A549 (cell line): ENCODE measurements around the gene UBE2E2. TPM values are rescaled to one million over a fixed set of nuclear protein-coding genes. Genes with fewer than 3 reads are reported as not detected.

ENCODE experiments used
- ATAC-seq, 2 experiments: fragments of 200-7000 bp in 1 of 2; fragments of >200 bp in 1 of 2; cut with Nextera tagmentation in 1 of 2; cut with Tn5 transposase in 1 of 2; 3 replicates each; pipeline versions ENCODE4 v1.8.0 to v1.9.1; 2018 to 2020; ENCODE audit warnings: mild to moderate bottlenecking in 1 of 2, moderate library complexity in 1 of 2
- CTCF ChIA-PET: fragments of 300-600 bp; sonication (Branson Sonifier 250); formaldehyde crosslinking; extraction: SDS; loops from one replicate; lab custom pipeline; 2021; ENCODE audit warnings: antibody characterized with exemption, inconsistent platforms; lab: Yijun Ruan, JAX
- POLR2A ChIA-PET: fragments of 350-600 bp; formaldehyde crosslinking; extraction: SDS; loops from one replicate; lab custom pipeline; 2021; ENCODE audit warnings: antibody characterized with exemption, inconsistent platforms; lab: Yijun Ruan, JAX
- DNase-seq, 2 experiments: peaks; one replicate each; pipeline versions ENCODE4 v3.0.0 to v3.0.0-alpha.2; 2011 to 2016; ENCODE audit warnings: low read depth in 1 of 2, low spot score in 1 of 2
- FAIRE-seq: peaks from 2 replicates; lab custom pipeline; 2011; peaks lifted over from hg19 to GRCh38; lab: Jason Lieb, UNC
- H3K27ac ChIP-seq, 2 experiments: fragments of >200 bp; sonication (Bioruptor Twin); formaldehyde crosslinking; 3 replicates each; pipeline ENCODE4 v1.5.1; 2016 to 2017
- H3K4me1 ChIP-seq: fragments of >200 bp; sonication (Bioruptor Twin); formaldehyde crosslinking; 3 replicates; pipeline ENCODE4 v1.6.1; 2016
- H3K4me2 ChIP-seq: fragments of >200 bp; sonication (Bioruptor Twin); formaldehyde crosslinking; 3 replicates; pipeline ENCODE4 v1.6.1; 2016
- H3K4me3 ChIP-seq: fragments of >200 bp; sonication (Bioruptor Twin); formaldehyde crosslinking; 3 replicates; pipeline ENCODE4 v1.5.1; 2016
- H3K9me3 ChIP-seq: fragments of >200 bp; sonication (Bioruptor Twin); formaldehyde crosslinking; 3 replicates; pipeline ENCODE4 v1.6.1; 2016
- BHLHE40 ChIP-seq: IDR thresholded peaks from 2 replicates; pipeline ENCODE4 v1.6.1; 2012; ENCODE audit warnings: low read depth, low read length, inconsistent platforms
- CBX2 ChIP-seq: fragments of 200-600 bp; sonication (generic); IDR thresholded peaks from 2 replicates; pipeline ENCODE4 v1.6.1; 2016; ENCODE audit warnings: low read depth, mild to moderate bottlenecking, borderline replicate concordance
- CEBPB ChIP-seq, 2 experiments: fragments of >200 bp in 1 of 2; sonication (Bioruptor Twin) in 1 of 2; formaldehyde crosslinking in 1 of 2; IDR thresholded peaks; 2 replicates each; pipeline ENCODE4 v1.6.1; 2012 to 2016
- EP300 ChIP-seq, 2 experiments: fragments of >200 bp; sonication (Bioruptor Twin); formaldehyde crosslinking; IDR thresholded peaks; 2 replicates in 1 of 2; 3 replicates in 1 of 2; pipeline ENCODE4 v1.6.1; 2016 to 2017
- ESRRA ChIP-seq: fragments of 150-350 bp; IDR thresholded peaks from 2 replicates; pipeline ENCODE4 v1.6.1; 2014; ENCODE audit warnings: mild to moderate bottlenecking, low read length, borderline replicate concordance
- FOSB ChIP-seq: fragments of 250-450 bp; sonication (Bioruptor Pico); IDR thresholded peaks from 2 replicates; pipeline ENCODE4 v1.5.0; 2020; ENCODE audit warnings: mild to moderate bottlenecking, moderate library complexity
- FOSL2 ChIP-seq, 2 experiments: fragments of 450-650 bp in 1 of 2; fragments of >200 bp in 1 of 2; sonication (Bioruptor Twin) in 1 of 2; formaldehyde crosslinking; IDR thresholded peaks; 2 replicates each; pipeline versions ENCODE4 v1.5.0 to v1.6.1; 2016 to 2020; ENCODE audit warnings: mild to moderate bottlenecking in 1 of 2, moderate library complexity in 1 of 2
- HDAC2 ChIP-seq: fragments of 200-600 bp; sonication (generic); IDR thresholded peaks from 2 replicates; pipeline ENCODE4 v1.6.1; 2016
- HEYL ChIP-seq: fragments of 250-450 bp; sonication (Bioruptor Pico); IDR thresholded peaks from 2 replicates; pipeline ENCODE4 v1.8.0; 2021; ENCODE audit warnings: mild to moderate bottlenecking, moderate library complexity
- HOXA7 ChIP-seq: fragments of 250-450 bp; sonication (Bioruptor Pico); IDR thresholded peaks from 2 replicates; pipeline ENCODE4 v1.5.0; 2020; ENCODE audit warnings: mild to moderate bottlenecking, moderate library complexity
- HOXB13 ChIP-seq: fragments of 250-450 bp; sonication (Bioruptor Pico); IDR thresholded peaks from 2 replicates; pipeline ENCODE4 v1.5.0; 2020; ENCODE audit warnings: low read depth, mild to moderate bottlenecking, moderate library complexity
- MAFK ChIP-seq: fragments of 450-650 bp; IDR thresholded peaks from 2 replicates; pipeline ENCODE4 v1.6.1; 2014; ENCODE audit not compliant: partially characterized antibody
- MAZ ChIP-seq: fragments of 150-350 bp; IDR thresholded peaks from 2 replicates; pipeline ENCODE4 v1.6.1; 2014; ENCODE audit warnings: antibody characterized with exemption, low read depth, low read length, borderline replicate concordance
- MYC ChIP-seq: IDR thresholded peaks from 2 replicates; pipeline ENCODE4 v1.6.1; 2012; ENCODE audit warnings: mild to moderate bottlenecking, inconsistent platforms, low read length, improper control_type of control experiment, borderline replicate concordance
- NFE2L2 ChIP-seq: fragments of 150-350 bp; conservative IDR thresholded peaks from 2 replicates; pipeline ENCODE4 v1.6.1; 2014; ENCODE audit warnings: low read length
- NPAS2 ChIP-seq: fragments of 250-450 bp; sonication (Bioruptor Pico); IDR thresholded peaks from 2 replicates; pipeline ENCODE4 v1.8.0; 2022; ENCODE audit warnings: mild to moderate bottlenecking, moderate library complexity, borderline replicate concordance
- POLR2A ChIP-seq: IDR thresholded peaks from 2 replicates; pipeline ENCODE4 v1.6.1; 2012; ENCODE audit warnings: mild to moderate bottlenecking, low read length
- RAD21 ChIP-seq, 2 experiments: fragments of >200 bp in 1 of 2; sonication (Bioruptor Twin) in 1 of 2; formaldehyde crosslinking in 1 of 2; IDR thresholded peaks in 1 of 2; conservative IDR thresholded peaks in 1 of 2; 2 replicates in 1 of 2; 3 replicates in 1 of 2; pipeline ENCODE4 v1.6.1; 2012 to 2018; ENCODE audit warnings: inconsistent platforms in 1 of 2
- RARB ChIP-seq: fragments of 250-450 bp; sonication (Bioruptor Pico); IDR thresholded peaks from 2 replicates; pipeline ENCODE4 v1.8.0; 2021; ENCODE audit warnings: mild to moderate bottlenecking, moderate library complexity
- RFX5 ChIP-seq: fragments of 450-650 bp; IDR thresholded peaks from 2 replicates; pipeline ENCODE4 v1.7.1; 2014; ENCODE audit warnings: antibody characterized with exemption, mild to moderate bottlenecking, moderate library complexity
- TFCP2L1 ChIP-seq: fragments of 250-450 bp; sonication (Bioruptor Pico); IDR thresholded peaks from 2 replicates; pipeline ENCODE4 v1.5.0; 2021; ENCODE audit warnings: mild to moderate bottlenecking
- TP53 ChIP-seq: fragments of 250-450 bp; sonication (Bioruptor Pico); IDR thresholded peaks from 2 replicates; pipeline ENCODE4 v1.5.0; 2021; ENCODE audit warnings: mild to moderate bottlenecking, moderate library complexity
- ZC3H11A ChIP-seq: fragments of 450-650 bp; IDR thresholded peaks from 2 replicates; pipeline ENCODE4 v1.6.1; 2014; ENCODE audit warnings: antibody characterized with exemption, mild to moderate bottlenecking
- ZNF302 ChIP-seq: fragments of 250-450 bp; sonication (Bioruptor Pico); IDR thresholded peaks from 2 replicates; pipeline ENCODE4 v1.9.0; 2021; ENCODE audit warnings: inconsistent platforms, mild to moderate bottlenecking, moderate library complexity
- ZSCAN20 ChIP-seq: fragments of 250-450 bp; sonication (Bioruptor Pico); IDR thresholded peaks from 2 replicates; pipeline ENCODE4 v1.8.0; 2022; ENCODE audit warnings: mild to moderate bottlenecking, moderate library complexity
- WGBS: methylation state at CpG from one replicate; pipeline ENCODE4 v1.1.6; 2017; ENCODE audit errors: missing lambda C conversion rate; 5-methylcytosine and 5-hydroxymethylcytosine counted together
- polyA plus RNA-seq, 4 experiments: library from polyadenylated mRNA; depleted of rRNA in 3 of 4; stranded (reverse); fragments of >200 nt; fragmentation: RNase III in 1 of 4; extraction: RNeasy Plus Mini Kit Qiagen cat#74134 plus additional on column Dnase treatment in 1 of 4; gene quantifications; 2 replicates in 3 of 4; 3 replicates in 1 of 4; pipeline ENCODE4 v1.2.3, GENCODE V29; 2011 to 2017
- TF ChIP-seq, protein P1 (sequence below): IDR thresholded peaks from 2 replicates; pipeline ENCODE4 v1.6.1; 2012
- TF ChIP-seq, protein P2 (sequence below): IDR thresholded peaks from 2 replicates; pipeline ENCODE4 v1.6.1; 2012; ENCODE audit warnings: low read depth, borderline replicate concordance
- TF ChIP-seq, protein P3 (sequence below): fragments of 250-450 bp; sonication (Bioruptor Pico); IDR thresholded peaks from 2 replicates; pipeline ENCODE4 v1.5.0; 2021; ENCODE audit warnings: mild to moderate bottlenecking, moderate library complexity, borderline replicate concordance
- TF ChIP-seq, protein P4 (sequence below): IDR thresholded peaks from 2 replicates; pipeline ENCODE4 v1.6.1; 2012
- TF ChIP-seq, protein P5 (sequence below): fragments of 450-650 bp; IDR thresholded peaks from 2 replicates; pipeline ENCODE4 v1.6.1; 2014; ENCODE audit warnings: antibody characterized with exemption
- TF ChIP-seq, protein P6 (sequence below): fragments of >200 bp; sonication (Bioruptor Twin); formaldehyde crosslinking; IDR thresholded peaks from 2 replicates; pipeline ENCODE4 v1.6.1; 2016
- TF ChIP-seq, protein P7 (sequence below): fragments of 150-350 bp; IDR thresholded peaks from 2 replicates; pipeline ENCODE4 v1.6.1; 2014; ENCODE audit warnings: low read depth, mild to moderate bottlenecking, low read length

UBE2E2 gene
- polyA plus RNA-seq, 2 of the 4 experiments (the other 2 are of a cell fraction) = 28.3 to 56.1 TPM

DNA sequence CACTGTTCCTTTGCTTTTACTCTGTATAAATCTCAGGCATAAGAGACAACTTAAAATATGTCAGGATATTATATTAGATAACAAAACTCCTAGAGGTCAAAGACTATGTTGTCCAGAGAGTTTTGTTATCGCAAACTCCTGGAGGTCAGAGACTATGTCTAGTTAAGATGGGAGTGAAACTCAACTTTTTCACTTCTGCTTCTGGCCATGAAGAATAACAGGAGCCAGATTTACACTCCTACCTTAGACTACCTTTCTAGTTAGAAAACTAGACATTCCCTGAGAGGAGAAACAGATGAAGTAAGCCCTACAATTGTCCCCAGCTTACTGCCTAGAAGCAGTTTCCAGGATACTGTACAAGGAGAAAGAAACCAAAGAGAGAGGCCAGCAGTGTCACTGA, 347.3 kb downstream of the UBE2E2 start:
- Histone ChIP-seq H3K4me3 (no peak overlapping the region), H3K4me2 (no peak overlapping the region), H3K4me1 (peaks cover 27% of the 10 kb centered on the region; the same call in 2 of the 3 replicates), H3K9me3 (no peaks in the 10 kb centered on the region), H3K27ac (no peak overlapping the region)
- TF ChIP-seq HDAC2 = no peak
- no peak for TF ChIP-seq FOSL2 (IDR thresholded peaks at IDR 0.05)
- no peak for TF ChIP-seq FOSL2 (CRISPR knock-in tag; IDR thresholded peaks at IDR 0.05)
- TF ChIP-seq, protein P1, sequence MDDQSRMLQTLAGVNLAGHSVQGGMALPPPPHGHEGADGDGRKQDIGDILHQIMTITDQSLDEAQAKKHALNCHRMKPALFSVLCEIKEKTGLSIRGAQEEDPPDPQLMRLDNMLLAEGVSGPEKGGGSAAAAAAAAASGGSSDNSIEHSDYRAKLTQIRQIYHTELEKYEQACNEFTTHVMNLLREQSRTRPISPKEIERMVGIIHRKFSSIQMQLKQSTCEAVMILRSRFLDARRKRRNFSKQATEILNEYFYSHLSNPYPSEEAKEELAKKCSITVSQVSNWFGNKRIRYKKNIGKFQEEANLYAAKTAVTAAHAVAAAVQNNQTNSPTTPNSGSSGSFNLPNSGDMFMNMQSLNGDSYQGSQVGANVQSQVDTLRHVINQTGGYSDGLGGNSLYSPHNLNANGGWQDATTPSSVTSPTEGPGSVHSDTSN = no peak
- TF ChIP-seq, protein P2, sequence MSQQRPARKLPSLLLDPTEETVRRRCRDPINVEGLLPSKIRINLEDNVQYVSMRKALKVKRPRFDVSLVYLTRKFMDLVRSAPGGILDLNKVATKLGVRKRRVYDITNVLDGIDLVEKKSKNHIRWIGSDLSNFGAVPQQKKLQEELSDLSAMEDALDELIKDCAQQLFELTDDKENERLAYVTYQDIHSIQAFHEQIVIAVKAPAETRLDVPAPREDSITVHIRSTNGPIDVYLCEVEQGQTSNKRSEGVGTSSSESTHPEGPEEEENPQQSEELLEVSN = no peak
- TF ChIP-seq HOXA7 (CRISPR knock-in tag) = no peak
- TF ChIP-seq MAFK = no peak
- TF ChIP-seq, protein P3, sequence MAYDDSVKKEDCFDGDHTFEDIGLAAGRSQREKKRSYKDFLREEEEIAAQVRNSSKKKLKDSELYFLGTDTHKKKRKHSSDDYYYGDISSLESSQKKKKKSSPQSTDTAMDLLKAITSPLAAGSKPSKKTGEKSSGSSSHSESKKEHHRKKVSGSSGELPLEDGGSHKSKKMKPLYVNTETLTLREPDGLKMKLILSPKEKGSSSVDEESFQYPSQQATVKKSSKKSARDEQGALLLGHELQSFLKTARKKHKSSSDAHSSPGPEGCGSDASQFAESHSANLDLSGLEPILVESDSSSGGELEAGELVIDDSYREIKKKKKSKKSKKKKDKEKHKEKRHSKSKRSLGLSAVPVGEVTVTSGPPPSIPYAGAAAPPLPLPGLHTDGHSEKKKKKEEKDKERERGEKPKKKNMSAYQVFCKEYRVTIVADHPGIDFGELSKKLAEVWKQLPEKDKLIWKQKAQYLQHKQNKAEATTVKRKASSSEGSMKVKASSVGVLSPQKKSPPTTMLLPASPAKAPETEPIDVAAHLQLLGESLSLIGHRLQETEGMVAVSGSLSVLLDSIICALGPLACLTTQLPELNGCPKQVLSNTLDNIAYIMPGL (CRISPR knock-in tag) = no peak
- TF ChIP-seq, protein P4, sequence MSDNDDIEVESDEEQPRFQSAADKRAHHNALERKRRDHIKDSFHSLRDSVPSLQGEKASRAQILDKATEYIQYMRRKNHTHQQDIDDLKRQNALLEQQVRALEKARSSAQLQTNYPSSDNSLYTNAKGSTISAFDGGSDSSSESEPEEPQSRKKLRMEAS = no peak
- no peak for TF ChIP-seq FOSB (CRISPR knock-in tag)
- no peak for TF ChIP-seq RFX5
- no peak for TF ChIP-seq ZSCAN20 (CRISPR knock-in tag)
- TF ChIP-seq POLR2A = no peak
- no peak for TF ChIP-seq NFE2L2
- TF ChIP-seq MAZ = no peak
- TF ChIP-seq HEYL (CRISPR knock-in tag) = no peak
- no peak for TF ChIP-seq RARB (CRISPR knock-in tag)
- no peak for TF ChIP-seq BHLHE40
- no peak for TF ChIP-seq TP53 (CRISPR knock-in tag)
- TF ChIP-seq ZNF302 (CRISPR knock-in tag) = no peak
- TF ChIP-seq ZC3H11A = no peak
- ChIA-PET CTCF (no interaction called here), POLR2A (no interaction called here)
- ATAC-seq (no peak), FAIRE-seq (no peak), DNase-seq (no peak)
- WGBS = 95% methylated on average over 1 of the region's 1 CpG

DNA sequence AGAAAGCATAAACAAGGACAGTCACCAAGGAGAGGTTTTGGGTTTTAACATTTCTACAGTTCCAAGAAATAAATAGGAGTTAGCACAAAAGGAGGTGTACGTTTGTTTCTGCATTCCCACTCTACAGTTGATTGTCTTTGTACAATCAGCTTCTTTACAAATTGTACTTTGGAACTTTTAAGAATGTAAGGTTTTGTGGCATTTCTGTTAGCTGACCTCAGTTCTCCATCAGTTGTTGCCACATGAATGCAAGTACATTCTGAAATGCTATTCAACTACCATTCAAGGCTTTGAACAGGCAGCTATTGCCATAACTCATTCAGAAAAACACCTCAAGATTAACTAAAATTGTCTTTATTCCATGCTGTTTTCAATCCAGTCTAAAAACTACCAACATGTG, 349.4 kb downstream of the UBE2E2 start:
- no peaks in the 10 kb centered on the region for H3K9me3 ChIP-seq
- no peak overlapping the region for H3K4me2 ChIP-seq
- ATAC-seq (no peak), FAIRE-seq (no peak), DNase-seq (no peak)
- no peak overlapping the region for H3K4me3 ChIP-seq
- peaks cover 16% of the 10 kb centered on the region; the same call in 2 of the 3 replicates for H3K4me1 ChIP-seq
- whole genome bisulfite sequencing = 80% methylated on average over 1 of the region's 1 CpG
- ChIA-PET POLR2A (no interaction called here), CTCF (no interaction called here)
- H3K27ac ChIP-seq = no peak overlapping the region
- TF ChIP-seq CEBPB (IDR thresholded peaks at IDR 0.05) = no peak
- TF ChIP-seq, protein P5, sequence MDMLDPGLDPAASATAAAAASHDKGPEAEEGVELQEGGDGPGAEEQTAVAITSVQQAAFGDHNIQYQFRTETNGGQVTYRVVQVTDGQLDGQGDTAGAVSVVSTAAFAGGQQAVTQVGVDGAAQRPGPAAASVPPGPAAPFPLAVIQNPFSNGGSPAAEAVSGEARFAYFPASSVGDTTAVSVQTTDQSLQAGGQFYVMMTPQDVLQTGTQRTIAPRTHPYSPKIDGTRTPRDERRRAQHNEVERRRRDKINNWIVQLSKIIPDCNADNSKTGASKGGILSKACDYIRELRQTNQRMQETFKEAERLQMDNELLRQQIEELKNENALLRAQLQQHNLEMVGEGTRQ = no peak
- TF ChIP-seq RAD21 (conservative IDR thresholded peaks at IDR 0.05 in 1 of 2, IDR thresholded peaks at IDR 0.05 in 1 of 2) = no peak
- no peak for TF ChIP-seq ZNF302 (CRISPR knock-in tag)
- no peak for TF ChIP-seq ESRRA
- no peak for TF ChIP-seq RARB (CRISPR knock-in tag)
- TF ChIP-seq CBX2 = no peak
- TF ChIP-seq, protein P6, sequence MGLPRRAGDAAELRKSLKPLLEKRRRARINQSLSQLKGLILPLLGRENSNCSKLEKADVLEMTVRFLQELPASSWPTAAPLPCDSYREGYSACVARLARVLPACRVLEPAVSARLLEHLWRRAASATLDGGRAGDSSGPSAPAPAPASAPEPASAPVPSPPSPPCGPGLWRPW = no peak
- no peak for TF ChIP-seq EP300 (IDR thresholded peaks at IDR 0.05)
- TF ChIP-seq HOXB13 = no peak
- no peak for TF ChIP-seq MYC
- TF ChIP-seq FOSL2 (IDR thresholded peaks at IDR 0.05) = no peak
- TF ChIP-seq FOSL2 (CRISPR knock-in tag; IDR thresholded peaks at IDR 0.05) = no peak
- TF ChIP-seq NPAS2 (CRISPR knock-in tag) = no peak
- TF ChIP-seq, protein P4 = no peak
- no peak for TF ChIP-seq TFCP2L1 (CRISPR knock-in tag)
- TF ChIP-seq, protein P7, sequence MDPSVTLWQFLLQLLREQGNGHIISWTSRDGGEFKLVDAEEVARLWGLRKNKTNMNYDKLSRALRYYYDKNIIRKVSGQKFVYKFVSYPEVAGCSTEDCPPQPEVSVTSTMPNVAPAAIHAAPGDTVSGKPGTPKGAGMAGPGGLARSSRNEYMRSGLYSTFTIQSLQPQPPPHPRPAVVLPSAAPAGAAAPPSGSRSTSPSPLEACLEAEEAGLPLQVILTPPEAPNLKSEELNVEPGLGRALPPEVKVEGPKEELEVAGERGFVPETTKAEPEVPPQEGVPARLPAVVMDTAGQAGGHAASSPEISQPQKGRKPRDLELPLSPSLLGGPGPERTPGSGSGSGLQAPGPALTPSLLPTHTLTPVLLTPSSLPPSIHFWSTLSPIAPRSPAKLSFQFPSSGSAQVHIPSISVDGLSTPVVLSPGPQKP = no peak
